HG02970 (cell line): ENCODE results near the gene GOLGA6L10.
"Not testable (repeated sequence)": the region's sequence is repeated elsewhere in the genome, so short reads cannot be mapped to it uniquely, and the experiment has no call there.

ENCODE experiments used
- ATAC-seq: cut with Tn5 transposase; IDR thresholded peaks from one replicate; pipeline ENCODE4 v1.9.1; 2021; ENCODE audit warnings: mild to moderate bottlenecking, moderate library complexity, moderate number of reproducible peaks; ENCODE audit not compliant: unreplicated experiment, low FRiP score

GOLGA6L10 gene

DNA sequence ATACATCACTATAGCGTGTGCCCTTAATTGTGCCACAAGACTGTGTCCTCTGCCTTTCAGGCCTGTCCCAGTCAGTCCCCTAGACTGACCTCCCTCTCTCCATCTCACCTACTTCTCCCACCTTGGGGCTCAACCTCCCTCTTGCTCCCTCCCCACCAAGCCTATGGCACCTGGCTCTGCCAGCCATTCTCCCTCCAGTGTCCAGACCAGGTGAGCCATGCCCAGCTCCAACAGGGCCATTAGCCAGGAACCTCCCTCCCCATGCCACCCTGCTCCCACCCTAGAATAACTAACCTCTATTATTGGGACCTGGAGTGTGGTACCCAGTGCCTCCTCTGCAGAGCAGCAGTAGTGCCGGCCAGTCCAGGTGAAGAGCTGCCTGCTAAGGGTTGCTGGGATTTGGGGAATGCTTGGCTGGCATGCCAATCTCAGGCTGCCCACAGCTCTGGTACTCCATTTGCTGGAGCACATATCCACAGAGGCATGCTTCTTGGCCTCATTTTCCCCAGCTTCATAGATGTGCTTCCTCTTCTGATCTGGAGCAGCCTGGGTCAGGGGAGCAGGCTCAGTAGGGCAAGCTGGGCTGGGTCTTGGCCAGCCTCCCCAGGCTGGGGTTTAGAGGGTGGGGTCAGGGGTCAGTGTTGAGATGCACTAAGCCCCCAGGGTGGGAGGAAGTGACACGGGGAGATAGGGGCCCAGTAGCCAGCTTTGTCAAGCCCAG is 47.8 kb downstream of the GOLGA6L10 start:
- no peak for ATAC-seq

DNA sequence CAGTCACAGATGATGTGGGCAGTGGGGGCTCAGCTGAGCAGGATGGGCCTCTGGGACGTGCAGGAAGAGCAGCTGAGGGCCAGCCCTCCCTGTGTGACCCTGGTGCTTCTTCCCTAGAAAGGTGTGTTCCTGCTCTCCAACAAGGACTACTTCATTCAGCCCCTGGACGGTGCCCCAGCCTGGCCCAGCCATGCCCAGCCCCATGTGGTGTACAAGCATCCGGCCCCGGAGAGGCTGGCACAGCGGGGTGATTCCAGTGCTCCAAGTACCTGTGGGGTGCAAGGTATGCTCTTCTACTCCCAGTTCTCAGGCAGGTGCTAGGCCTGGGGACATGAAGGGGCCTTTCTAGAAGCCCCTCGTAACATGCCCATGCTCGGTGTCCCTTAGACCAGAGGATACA is 48.4 kb downstream of the GOLGA6L10 start:
- ATAC-seq = no peak

DNA sequence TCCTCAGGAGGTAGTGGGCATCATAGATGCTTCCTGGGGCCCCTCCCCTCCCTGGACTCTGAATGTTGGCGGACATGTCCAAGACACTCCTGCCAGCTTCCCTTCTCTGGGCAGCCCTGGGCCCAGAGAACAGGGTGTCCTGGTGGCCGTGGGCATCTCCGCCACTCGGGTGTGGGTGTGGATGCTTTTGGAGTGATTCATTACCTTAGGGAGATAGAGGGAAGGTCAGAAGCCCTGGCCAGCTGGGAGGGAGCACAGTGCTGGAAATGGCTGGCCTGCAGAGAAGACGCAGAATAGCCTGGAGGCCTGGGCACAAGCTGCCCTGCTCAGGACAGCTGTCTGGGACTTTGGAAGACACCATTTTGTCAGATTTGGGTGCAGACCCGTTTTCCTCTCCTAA is 48.9 kb downstream of the GOLGA6L10 start:
- ATAC-seq = not testable (repeated sequence)

DNA sequence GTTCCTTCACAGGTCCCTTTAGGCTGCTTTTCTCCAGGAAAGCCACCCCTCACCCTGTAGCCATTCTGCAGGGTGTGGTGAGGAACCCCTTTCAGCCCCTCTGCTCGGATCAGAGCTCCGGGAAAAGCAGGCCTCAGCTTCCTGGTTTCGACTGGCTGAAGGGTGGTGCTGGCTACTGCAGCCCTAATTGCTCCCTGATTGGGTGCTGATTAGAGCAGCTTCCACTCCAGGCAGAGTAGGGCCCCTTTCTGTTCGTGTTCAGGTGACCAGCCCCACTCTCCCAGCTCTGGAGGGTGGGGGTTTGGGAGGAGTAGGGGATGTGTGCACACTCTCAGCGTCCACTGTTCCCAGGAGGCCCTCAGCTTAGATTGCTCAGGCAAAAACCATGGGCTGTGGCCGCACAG is 49.8 kb downstream of the GOLGA6L10 start:
- ATAC-seq = not testable (repeated sequence)

DNA sequence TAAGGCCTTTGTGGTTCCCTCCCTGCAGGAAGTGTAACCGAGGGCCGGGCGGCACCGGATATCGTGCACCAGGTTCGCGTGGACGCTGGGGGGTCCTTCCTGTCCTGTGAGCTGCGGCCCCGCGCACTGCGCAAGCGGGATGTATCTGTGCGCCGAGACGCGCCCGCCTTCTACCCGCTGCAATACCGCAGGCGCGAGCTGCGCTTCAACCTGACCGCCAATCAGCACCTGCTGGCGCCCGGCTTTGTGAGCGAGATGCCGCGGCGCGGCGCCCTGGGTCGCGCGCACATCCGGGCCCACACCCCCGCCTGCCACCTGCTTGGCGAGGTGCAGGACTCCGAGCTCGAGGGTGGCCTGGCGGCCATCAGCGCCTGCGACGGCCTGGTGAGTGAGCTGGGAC is 50.8 kb downstream of the GOLGA6L10 start:
- no peak for ATAC-seq

DNA sequence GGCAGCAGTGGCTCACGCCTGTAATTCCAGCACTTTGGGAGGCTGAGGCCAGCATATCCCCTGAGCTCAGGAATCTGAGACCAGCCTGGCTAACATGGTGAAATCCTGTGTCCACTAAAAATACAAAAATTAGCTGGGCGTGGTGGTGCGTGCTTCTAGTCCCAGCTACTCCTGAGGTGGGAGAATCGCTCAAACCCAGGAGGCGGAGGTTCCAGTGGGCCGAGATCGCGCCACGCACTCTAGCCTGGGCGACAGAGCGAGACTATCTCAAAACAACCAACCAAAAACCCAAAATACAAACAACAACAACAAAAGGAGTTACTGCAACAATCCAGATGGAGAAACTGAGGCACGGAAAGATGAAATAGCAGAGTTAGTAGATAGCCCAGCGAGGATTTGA is 51.2 kb downstream of the GOLGA6L10 start:
- no peak for ATAC-seq

DNA sequence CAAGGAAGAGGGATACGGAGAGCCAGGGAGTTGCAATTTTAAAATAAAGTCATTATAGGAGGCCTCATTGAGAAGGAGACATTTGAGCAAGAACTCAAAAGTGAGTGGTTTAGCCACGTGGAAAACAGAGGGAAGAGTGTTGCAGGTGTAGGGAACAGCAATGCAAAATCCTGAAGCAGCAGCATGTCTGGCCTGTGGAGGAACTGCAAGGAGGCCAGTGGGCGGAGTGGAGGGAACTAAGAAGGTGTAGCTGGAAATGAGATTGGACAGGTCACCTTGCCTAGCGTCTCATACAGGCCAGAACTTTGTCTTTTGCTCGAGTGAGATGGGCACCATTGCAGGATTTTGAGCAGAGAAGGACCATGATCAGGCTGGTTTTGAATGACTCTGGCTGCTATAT is 51.7 kb downstream of the GOLGA6L10 start:
- no peak for ATAC-seq

DNA sequence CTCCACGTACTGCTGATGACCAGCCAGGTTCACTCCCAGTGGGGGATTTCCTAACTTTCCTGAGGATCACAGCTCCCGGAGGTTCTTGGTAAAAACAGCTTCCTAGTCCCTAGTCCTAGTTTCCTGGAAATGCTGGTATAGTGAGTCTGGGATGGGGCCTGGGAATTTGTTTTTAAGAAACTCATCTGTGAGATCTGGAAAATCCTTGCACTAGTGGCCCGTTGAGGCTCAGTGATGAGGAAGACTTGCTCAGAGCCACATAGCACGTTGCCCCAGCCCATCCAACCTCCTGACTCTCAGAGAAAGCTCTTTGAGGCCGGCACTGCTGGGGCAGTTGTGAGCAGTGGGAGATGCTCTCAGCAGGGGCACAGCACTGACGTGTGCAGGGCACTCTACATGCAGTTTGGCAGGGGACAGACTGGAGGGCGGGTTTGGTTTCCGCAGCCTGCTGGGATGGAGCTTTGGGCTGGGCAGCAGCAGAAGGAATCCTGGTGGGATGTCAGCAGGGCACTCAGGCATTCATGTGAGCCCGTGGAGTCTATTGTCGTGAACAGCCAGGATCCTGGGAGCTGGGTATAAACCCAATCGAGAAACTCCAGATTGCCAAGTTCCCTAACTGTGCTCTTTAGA is 55.1 kb downstream of the GOLGA6L10 start:
- no peak for ATAC-seq

DNA sequence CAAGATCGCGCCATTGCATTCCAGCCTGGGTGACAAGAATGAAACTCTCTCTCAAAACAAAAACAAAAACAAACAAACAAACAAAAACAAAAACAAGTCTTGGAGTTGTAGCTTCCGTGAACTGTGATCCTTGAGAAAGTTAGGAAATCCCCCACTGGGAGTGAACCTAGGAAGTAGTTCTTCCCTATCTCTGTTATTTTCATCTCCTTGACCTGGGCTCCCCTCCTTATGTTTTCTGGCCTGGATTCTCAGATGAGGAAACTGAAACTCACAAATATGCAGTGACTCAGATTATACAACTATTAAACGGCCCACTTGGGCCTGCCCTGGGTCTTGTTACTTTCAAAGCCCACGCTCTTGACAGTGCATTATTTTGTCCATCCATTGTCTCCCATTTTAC is 57.0 kb downstream of the GOLGA6L10 start:
- no peak for ATAC-seq
